Esophagus squamous epithelium (tissue), 5 donors: ENCODE data around the gene DNASE1L3. TPM values are rescaled to one million over a fixed set of nuclear protein-coding genes. Genes with fewer than 3 reads are reported as not detected.

Experiments
- DNase-seq: peaks from one replicate; lab custom pipeline; 2025; lab: John Stamatoyannopoulos, UW
- H3K27ac ChIP-seq, 4 donors: fragments of 200-600 bp; sonication (generic); one replicate each; pipeline ENCODE4 v1.5.1; 2016 to 2019; ENCODE audit warnings: mild to moderate bottlenecking in 1 of 4
- H3K27me3 ChIP-seq, 4 donors: fragments of 200-600 bp; sonication (generic); 1 replicate in 3 of 4; 2 replicates in 1 of 4; pipeline versions ENCODE4 v1.5.1 to v1.6.0; 2017 to 2021; ENCODE audit warnings: antibody characterized with exemption in 1 of 4
- H3K36me3 ChIP-seq, 3 donors: fragments of 200-600 bp; sonication (generic); one replicate each; pipeline ENCODE4 v1.5.1; 2016 to 2019
- H3K4me1 ChIP-seq, 3 donors: fragments of 200-600 bp; sonication (generic); one replicate each; pipeline ENCODE4 v1.5.1; 2017 to 2019
- H3K4me3 ChIP-seq, 4 donors: fragments of 200-600 bp; sonication (generic); 1 replicate in 3 of 4; 2 replicates in 1 of 4; pipeline ENCODE4 v1.5.1; 2016 to 2019; ENCODE audit warnings: mild to moderate bottlenecking in 2 of 4, moderate library complexity in 1 of 4
- H3K9me3 ChIP-seq, 3 donors: fragments of 200-600 bp; sonication (generic); one replicate each; pipeline ENCODE4 v1.5.1; 2016 to 2019
- POLR2A ChIP-seq, 4 donors: fragments of 450-650 bp; IDR thresholded peaks; one replicate each; pipeline ENCODE4 v1.6.1; 2017; ENCODE audit warnings: antibody characterized with exemption in 4 of 4, mild to moderate bottlenecking in 4 of 4, moderate library complexity in 3 of 4
- WGBS, 2 donors: methylation state at CpG; one replicate each; pipeline ENCODE4 v1.1.5; 2018; 5-methylcytosine and 5-hydroxymethylcytosine counted together
- intact Hi-C: fragments of 100-400 bp; cut with DNase I; formaldehyde crosslinking; loops from one replicate; pipeline ENCODE4 v1.15.0; 2022
- total RNA-seq, 4 donors: library from RNA; depleted of rRNA; stranded (reverse); fragments of >200 nt; gene quantifications; one replicate each; pipeline ENCODE4 v1.1.0, GENCODE V29; 2016
- TF ChIP-seq, protein P1 (sequence below), 6 experiments: fragments of 450-650 bp in 4 of 6; fragments of 200-600 bp in 2 of 6; sonication (generic) in 2 of 6; IDR thresholded peaks; one replicate each; pipeline ENCODE4 v1.5.1; 2016 to 2019; ENCODE audit warnings: antibody characterized with exemption in 6 of 6, mild to moderate bottlenecking in 4 of 6, moderate library complexity in 4 of 6
- donor health status: DM: yes; HTN: yes; CAD: no.

DNASE1L3 gene
- total RNA-seq, 4 donors from 2014 or later: 8.3 to 15.3 (median 11.9) TPM

DNA sequence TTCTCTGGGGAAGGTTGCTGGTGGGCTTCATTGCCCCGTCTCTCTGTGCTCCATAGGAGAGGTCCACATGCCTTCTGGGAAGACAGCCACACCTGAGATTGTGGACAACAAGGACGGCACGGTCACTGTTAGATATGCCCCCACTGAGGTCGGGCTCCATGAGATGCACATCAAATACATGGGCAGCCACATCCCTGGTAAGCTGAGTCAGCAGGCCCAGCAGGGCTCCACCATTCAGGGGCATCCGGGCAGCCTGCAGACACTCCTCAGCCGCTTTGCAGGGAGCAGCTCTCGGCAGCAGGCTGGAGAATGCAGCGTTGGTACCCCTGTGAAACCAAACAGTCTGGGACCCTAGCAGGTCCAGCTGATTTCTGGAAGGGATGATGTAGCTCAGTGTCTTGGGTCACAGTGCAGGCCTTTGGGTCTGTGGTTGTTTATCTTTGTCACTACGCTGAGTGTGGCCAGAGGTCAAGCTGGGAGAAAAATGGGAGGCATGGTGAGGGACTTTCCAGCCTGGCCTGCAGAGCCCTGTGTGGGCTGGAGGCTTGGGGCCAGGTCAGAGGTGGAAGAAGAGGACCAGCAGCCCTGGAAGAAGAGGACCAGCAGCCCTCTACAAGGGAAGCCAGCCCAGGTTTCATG, 67.2 kb downstream of the DNASE1L3 start:
- peaks cover 0 to 4% (median 0%) of the 10 kb centered on the region in 3 donors for H3K4me1 ChIP-seq
- intact Hi-C loops: no loop called here
- peak overlapping the region in 1 of 4 donors; percentile 19 for H3K27ac ChIP-seq
- no peak for DNase-seq
- 73 to 93% methylated on average over 3 to 7 of the region's 9 CpGs for WGBS, 2 donors
- TF ChIP-seq, protein P1, sequence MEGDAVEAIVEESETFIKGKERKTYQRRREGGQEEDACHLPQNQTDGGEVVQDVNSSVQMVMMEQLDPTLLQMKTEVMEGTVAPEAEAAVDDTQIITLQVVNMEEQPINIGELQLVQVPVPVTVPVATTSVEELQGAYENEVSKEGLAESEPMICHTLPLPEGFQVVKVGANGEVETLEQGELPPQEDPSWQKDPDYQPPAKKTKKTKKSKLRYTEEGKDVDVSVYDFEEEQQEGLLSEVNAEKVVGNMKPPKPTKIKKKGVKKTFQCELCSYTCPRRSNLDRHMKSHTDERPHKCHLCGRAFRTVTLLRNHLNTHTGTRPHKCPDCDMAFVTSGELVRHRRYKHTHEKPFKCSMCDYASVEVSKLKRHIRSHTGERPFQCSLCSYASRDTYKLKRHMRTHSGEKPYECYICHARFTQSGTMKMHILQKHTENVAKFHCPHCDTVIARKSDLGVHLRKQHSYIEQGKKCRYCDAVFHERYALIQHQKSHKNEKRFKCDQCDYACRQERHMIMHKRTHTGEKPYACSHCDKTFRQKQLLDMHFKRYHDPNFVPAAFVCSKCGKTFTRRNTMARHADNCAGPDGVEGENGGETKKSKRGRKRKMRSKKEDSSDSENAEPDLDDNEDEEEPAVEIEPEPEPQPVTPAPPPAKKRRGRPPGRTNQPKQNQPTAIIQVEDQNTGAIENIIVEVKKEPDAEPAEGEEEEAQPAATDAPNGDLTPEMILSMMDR (IDR thresholded peaks at IDR 0.05): no peak
- no peak for TF ChIP-seq POLR2A (IDR thresholded peaks at IDR 0.05)
- H3K36me3 ChIP-seq: peaks cover 9 to 100% (median 40%) of the 10 kb centered on the region in 3 donors
- H3K27me3 ChIP-seq: no peaks in the 10 kb centered on the region
- no peaks in the 10 kb centered on the region for H3K9me3 ChIP-seq
- no peak overlapping the region for H3K4me3 ChIP-seq

Other genes with a start within 250 kb of the DNASE1L3 start
- gene FLNB, start 202.6 kb downstream of the DNASE1L3 start, total RNA-seq: 10 to 100 TPM; 65.4 to 77.0 (median 71.5) TPM
- 10 to 100 TPM in 1 of 4 donors, 1 to 10 TPM in 3; 5.8 to 16.5 (median 8.9) TPM for gene ABHD6, start 26.8 kb upstream of the DNASE1L3 start, total RNA-seq
- gene RPP14, start 95.3 kb upstream of the DNASE1L3 start, total RNA-seq: 10 to 100 TPM in 3 of 4 donors, 1 to 10 TPM in 1; 8.1 to 15.5 (median 11.1) TPM
- 10 to 100 TPM in 1 of 4 donors, 1 to 10 TPM in 3; 4.5 to 10.1 (median 5.2) TPM for gene HTD2, start 95.5 kb upstream of the DNASE1L3 start, total RNA-seq
- gene PXK, start 121.9 kb upstream of the DNASE1L3 start, total RNA-seq: 10 to 100 TPM in 2 of 4 donors, 1 to 10 TPM in 2; 6.5 to 25.9 (median 12.2) TPM
- 100 to 1,000 TPM in 1 of 4 donors, 10 to 100 TPM in 3; 52.6 to 104 (median 83.0) TPM for gene PDHB, start 222.9 kb upstream of the DNASE1L3 start, total RNA-seq